HEK293 (cell line): Measurements from ENCODE around the gene CLASRP.
A peak's percentile ranks its signal among the peaks of the same experiment; 100 is the strongest.

ENCODE experiments used
- CTCF ChIA-PET: fragments of 350-600 bp; formaldehyde crosslinking; extraction: SDS; loops from one replicate; lab custom pipeline; 2021; ENCODE audit warnings: antibody characterized with exemption; lab: Yijun Ruan, JAX
- POLR2A ChIA-PET: fragments of 300-600 bp; formaldehyde crosslinking; extraction: SDS; loops from one replicate; lab custom pipeline; 2020; ENCODE audit warnings: antibody characterized with exemption, inconsistent platforms; lab: Yijun Ruan, JAX
- H3K27ac ChIP-seq: fragments of 200-500 bp; sonication (Bioruptor generic); 2 replicates; pipeline ENCODE4 v1.5.1; 2014; ENCODE audit warnings: low read depth, low read length, control low read depth, inconsistent platforms; ENCODE audit errors: extremely low read depth
- H3K36me3 ChIP-seq, 2 experiments: fragments of 200-500 bp in 1 of 2; sonication (Bioruptor generic) in 1 of 2; 1 replicate in 1 of 2; 2 replicates in 1 of 2; pipeline ENCODE4 v1.5.1; 2014 to 2017; ENCODE audit warnings: inconsistent platforms in 2 of 2, low read length in 2 of 2; ENCODE audit not compliant: control insufficient read depth in 2 of 2, insufficient read depth in 1 of 2
- H3K4me1 ChIP-seq: fragments of 200-500 bp; sonication (Bioruptor generic); 2 replicates; pipeline ENCODE4 v1.5.1; 2014; ENCODE audit warnings: mild to moderate bottlenecking, low read length, inconsistent platforms; ENCODE audit not compliant: control insufficient read depth, insufficient read depth
- H3K4me3 ChIP-seq: 2 replicates; pipeline ENCODE4 v1.5.1; 2011; ENCODE audit warnings: low read depth, mild to moderate bottlenecking, control low read depth, low read length, moderate library complexity
- H3K9me3 ChIP-seq: fragments of 200-500 bp; sonication (Bioruptor generic); 2 replicates; pipeline ENCODE4 v1.5.1; 2014; ENCODE audit warnings: low read depth, low read length, inconsistent platforms; ENCODE audit not compliant: control insufficient read depth, insufficient read depth
- EGR2 ChIP-seq: fragments of 450-650 bp; formaldehyde crosslinking; IDR thresholded peaks from 2 replicates; pipeline ENCODE4 v1.5.1; 2016; ENCODE audit warnings: low read depth, missing biosample characterization, missing genetic modification characterization
- GLI2 ChIP-seq: fragments of 450-650 bp; formaldehyde crosslinking; IDR thresholded peaks from 2 replicates; pipeline ENCODE4; 2017; ENCODE audit warnings: missing biosample characterization, missing genetic modification characterization, low read depth, borderline replicate concordance
- HOXC10 ChIP-seq: sonication (generic); formaldehyde crosslinking; IDR thresholded peaks from 2 replicates; pipeline ENCODE4 v1.8.1; 2023; ENCODE audit warnings: mild to moderate bottlenecking, missing genetic modification reagents
- PATZ1 ChIP-seq: fragments of 450-650 bp; formaldehyde crosslinking; IDR thresholded peaks from 2 replicates; pipeline ENCODE4 v1.5.1; 2016; ENCODE audit warnings: missing biosample characterization, missing genetic modification characterization
- PRDM4 ChIP-seq: fragments of 450-650 bp; formaldehyde crosslinking; IDR thresholded peaks from 2 replicates; pipeline ENCODE4 v1.5.1; 2017; ENCODE audit warnings: missing biosample characterization, missing genetic modification characterization
- RBAK ChIP-seq: fragments of 450-650 bp; formaldehyde crosslinking; IDR thresholded peaks from 2 replicates; pipeline ENCODE4 v1.5.1; 2016; ENCODE audit warnings: missing biosample characterization, missing genetic modification characterization
- SETDB1 ChIP-seq: IDR thresholded peaks from one replicate; pipeline ENCODE4 v1.6.1; 2017; ENCODE audit warnings: mild to moderate bottlenecking, low read length, moderate library complexity, mixed read lengths; ENCODE audit not compliant: insufficient read length
- SP2 ChIP-seq: fragments of 450-650 bp; formaldehyde crosslinking; IDR thresholded peaks from 2 replicates; pipeline ENCODE4 v1.5.1; 2016; ENCODE audit warnings: missing biosample characterization, missing genetic modification characterization
- ZBTB1 ChIP-seq: fragments of 450-650 bp; formaldehyde crosslinking; IDR thresholded peaks from 2 replicates; pipeline ENCODE4 v1.5.1; 2016; ENCODE audit warnings: missing biosample characterization, missing genetic modification characterization
- ZBTB17 ChIP-seq: fragments of 450-650 bp; formaldehyde crosslinking; IDR thresholded peaks from 2 replicates; pipeline ENCODE4 v1.5.1; 2016; ENCODE audit warnings: missing biosample characterization, missing genetic modification characterization
- ZNF132 ChIP-seq: fragments of 450-650 bp; formaldehyde crosslinking; IDR thresholded peaks from 2 replicates; pipeline ENCODE4 v1.5.1; 2017; ENCODE audit warnings: missing biosample characterization, missing genetic modification characterization, borderline replicate concordance
- ZNF148 ChIP-seq: fragments of 450-650 bp; formaldehyde crosslinking; IDR thresholded peaks from 2 replicates; pipeline ENCODE4 v1.5.0; 2017; ENCODE audit warnings: missing biosample characterization, missing genetic modification characterization, borderline replicate concordance
- ZNF174 ChIP-seq: fragments of 450-650 bp; formaldehyde crosslinking; IDR thresholded peaks from 2 replicates; pipeline ENCODE4 v1.5.0; 2017; ENCODE audit warnings: missing biosample characterization, mild to moderate bottlenecking, missing genetic modification characterization
- ZNF175 ChIP-seq: fragments of 450-650 bp; formaldehyde crosslinking; IDR thresholded peaks from 2 replicates; pipeline ENCODE4 v1.5.1; 2016; ENCODE audit warnings: missing biosample characterization, missing genetic modification characterization
- ZNF221 ChIP-seq: fragments of 450-650 bp; formaldehyde crosslinking; IDR thresholded peaks from 2 replicates; pipeline ENCODE4 v1.5.1; 2017; ENCODE audit warnings: missing biosample characterization, missing genetic modification characterization, borderline replicate concordance
- ZNF266 ChIP-seq: fragments of 450-650 bp; formaldehyde crosslinking; IDR thresholded peaks from 2 replicates; pipeline ENCODE4 v1.5.1; 2016; ENCODE audit warnings: missing biosample characterization, missing genetic modification characterization, low read depth
- ZNF362 ChIP-seq: fragments of 450-650 bp; formaldehyde crosslinking; IDR thresholded peaks from 2 replicates; pipeline ENCODE4 v1.5.1; 2016; ENCODE audit warnings: missing biosample characterization, missing genetic modification characterization
- ZNF529 ChIP-seq: fragments of 450-650 bp; formaldehyde crosslinking; IDR thresholded peaks from 2 replicates; pipeline ENCODE4 v1.5.1; 2017; ENCODE audit warnings: missing genetic modification characterization, missing biosample characterization; ENCODE audit not compliant: insufficient replicate concordance
- ZNF600 ChIP-seq: fragments of 450-650 bp; formaldehyde crosslinking; IDR thresholded peaks from 2 replicates; pipeline ENCODE4 v1.5.1; 2016; ENCODE audit warnings: missing biosample characterization, missing genetic modification characterization
- ZNF658 ChIP-seq: fragments of 450-650 bp; formaldehyde crosslinking; IDR thresholded peaks from 2 replicates; pipeline ENCODE4; 2016; ENCODE audit warnings: missing biosample characterization, missing genetic modification characterization
- ZNF677 ChIP-seq: fragments of 450-650 bp; IDR thresholded peaks from 2 replicates; pipeline ENCODE4 v1.5.0; 2018; ENCODE audit warnings: missing biosample characterization, mild to moderate bottlenecking, missing genetic modification characterization, moderate library complexity

CLASRP gene

GRCh38 chr19:45117167-45117594, 78.3 kb downstream of the CLASRP start (continued):
- no peak for TF ChIP-seq ZNF362 (tag by site-specific recombination)
- TF ChIP-seq ZNF174 (tag by site-specific recombination), result no peak
- TF ChIP-seq ZNF132, result no peak
- TF ChIP-seq PRDM4 (tag by site-specific recombination), result no peak
- no peak for TF ChIP-seq ZNF148 (tag by site-specific recombination)
- peak; percentile 37; the same call in 1 of the 2 replicates for TF ChIP-seq SP2 (tag by site-specific recombination)
- peak; percentile 89 for TF ChIP-seq EGR2 (tag by site-specific recombination)
- 0 out of 2 replicates have a peak, but pooled peaks have one; percentile 26 for TF ChIP-seq ZBTB17 (tag by site-specific recombination)
- no peak for TF ChIP-seq ZNF658
- TF ChIP-seq SETDB1, result no peak

GRCh38 chr19:45117671-45118070, 78.8 kb downstream of the CLASRP start:
- CTCF ChIA-PET, result interaction anchor here (0.7 to 1.3 kb wide), 3 partner anchors 9 to 26 kb away, joined by 3 to 5 read pairs (median 3); no protein-coding TSS in a partner anchor
- POLR2A ChIA-PET, result interaction anchor here (0.8 to 1.3 kb wide), 2 partner anchors 14 to 26 kb away, joined by 3 to 7 read pairs; no protein-coding TSS in a partner anchor
- H3K27ac ChIP-seq, result 0 out of 2 replicates have a peak overlapping the region, but pooled peaks have one; percentile 31
- H3K36me3 ChIP-seq, result no peaks in the 10 kb centered on the region; a peak in 1 of 3 replicates
- TF ChIP-seq ZNF677 (tag by site-specific recombination), result no peak
- no peak for TF ChIP-seq ZBTB1 (tag by site-specific recombination)
- no peak for TF ChIP-seq ZNF221 (tag by site-specific recombination)
- TF ChIP-seq ZNF266, result no peak
- no peak for TF ChIP-seq PATZ1 (tag by site-specific recombination)
- TF ChIP-seq HOXC10 (CRISPR knock-in tag), result no peak
- no peak for TF ChIP-seq ZNF175
- no peak for TF ChIP-seq RBAK (tag by site-specific recombination)
- no peak for TF ChIP-seq ZNF600 (tag by site-specific recombination)
- TF ChIP-seq ZNF529 (tag by site-specific recombination), result no peak
- TF ChIP-seq GLI2, result no peak
- peaks cover 26% of the 10 kb centered on the region for H3K4me1 ChIP-seq
- no peaks in the 10 kb centered on the region for H3K9me3 ChIP-seq
- no peak overlapping the region for H3K4me3 ChIP-seq
